DMS153 treated with DMSO at 0.1 percent for 48 hours (cell line): ENCODE measurements around the gene SMYD4.
"Not testable (repeated sequence)": the region's sequence is repeated elsewhere in the genome, so short reads cannot be mapped to it uniquely, and the experiment has no call there.

Source experiments
- DNase-seq: peaks from one replicate; lab custom pipeline; 2025; ENCODE audit not compliant: unreplicated experiment; lab: John Stamatoyannopoulos, UW

Gene SMYD4, protein sequence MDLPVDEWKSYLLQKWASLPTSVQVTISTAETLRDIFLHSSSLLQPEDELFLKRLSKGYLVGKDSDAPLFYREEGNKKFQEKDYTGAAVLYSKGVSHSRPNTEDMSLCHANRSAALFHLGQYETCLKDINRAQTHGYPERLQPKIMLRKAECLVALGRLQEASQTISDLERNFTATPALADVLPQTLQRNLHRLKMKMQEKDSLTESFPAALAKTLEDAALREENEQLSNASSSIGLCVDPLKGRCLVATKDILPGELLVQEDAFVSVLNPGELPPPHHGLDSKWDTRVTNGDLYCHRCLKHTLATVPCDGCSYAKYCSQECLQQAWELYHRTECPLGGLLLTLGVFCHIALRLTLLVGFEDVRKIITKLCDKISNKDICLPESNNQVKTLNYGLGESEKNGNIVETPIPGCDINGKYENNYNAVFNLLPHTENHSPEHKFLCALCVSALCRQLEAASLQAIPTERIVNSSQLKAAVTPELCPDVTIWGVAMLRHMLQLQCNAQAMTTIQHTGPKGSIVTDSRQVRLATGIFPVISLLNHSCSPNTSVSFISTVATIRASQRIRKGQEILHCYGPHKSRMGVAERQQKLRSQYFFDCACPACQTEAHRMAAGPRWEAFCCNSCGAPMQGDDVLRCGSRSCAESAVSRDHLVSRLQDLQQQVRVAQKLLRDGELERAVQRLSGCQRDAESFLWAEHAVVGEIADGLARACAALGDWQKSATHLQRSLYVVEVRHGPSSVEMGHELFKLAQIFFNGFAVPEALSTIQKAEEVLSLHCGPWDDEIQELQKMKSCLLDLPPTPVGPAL

DNA sequence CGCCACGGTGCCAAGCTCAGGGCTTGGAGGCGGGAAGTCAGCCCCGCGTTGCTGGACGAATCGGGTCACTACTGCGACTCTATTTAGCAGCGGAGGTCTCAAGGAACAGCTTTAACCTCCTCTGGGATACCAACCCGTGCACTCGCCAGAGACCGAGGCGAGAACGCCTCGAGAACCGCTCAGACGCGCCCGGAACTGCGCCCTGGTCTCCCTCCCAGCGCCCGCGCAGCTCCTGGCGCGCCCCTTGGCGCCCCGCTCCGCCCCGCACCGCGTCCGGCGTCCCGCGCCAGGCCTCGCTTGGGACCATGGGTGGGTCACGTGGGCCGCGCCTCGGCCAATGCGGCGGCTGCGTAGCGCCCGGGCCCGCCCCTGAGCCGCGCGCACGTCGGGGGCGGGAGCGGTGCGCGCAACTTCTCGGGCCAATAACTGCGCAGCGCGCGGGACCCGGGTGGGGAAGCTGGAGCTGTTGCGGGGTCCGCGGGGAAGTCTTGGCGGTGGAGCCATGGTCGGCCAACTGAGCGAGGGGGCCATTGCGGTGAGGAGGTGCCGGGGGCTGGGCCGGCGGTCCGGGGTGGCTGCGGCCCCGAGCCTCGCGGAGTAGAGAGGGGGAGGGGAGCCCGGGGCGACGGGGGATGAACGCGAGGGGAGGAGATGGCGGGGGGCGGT, at the start of gene SMYD4, which contains the start of gene RPA1:
Gene SMYD4, minus strand, starts transcription at position 311 of the 666 bp plus-strand sequence. CDS start 1,908 bp downstream, outside the sequence.
Gene RPA1, plus strand, starts transcription at position 414 of the 666 bp plus-strand sequence. Its CDS starts 89 bp downstream, at position 503.
- DNase-seq = peak; percentile 3

DNA sequence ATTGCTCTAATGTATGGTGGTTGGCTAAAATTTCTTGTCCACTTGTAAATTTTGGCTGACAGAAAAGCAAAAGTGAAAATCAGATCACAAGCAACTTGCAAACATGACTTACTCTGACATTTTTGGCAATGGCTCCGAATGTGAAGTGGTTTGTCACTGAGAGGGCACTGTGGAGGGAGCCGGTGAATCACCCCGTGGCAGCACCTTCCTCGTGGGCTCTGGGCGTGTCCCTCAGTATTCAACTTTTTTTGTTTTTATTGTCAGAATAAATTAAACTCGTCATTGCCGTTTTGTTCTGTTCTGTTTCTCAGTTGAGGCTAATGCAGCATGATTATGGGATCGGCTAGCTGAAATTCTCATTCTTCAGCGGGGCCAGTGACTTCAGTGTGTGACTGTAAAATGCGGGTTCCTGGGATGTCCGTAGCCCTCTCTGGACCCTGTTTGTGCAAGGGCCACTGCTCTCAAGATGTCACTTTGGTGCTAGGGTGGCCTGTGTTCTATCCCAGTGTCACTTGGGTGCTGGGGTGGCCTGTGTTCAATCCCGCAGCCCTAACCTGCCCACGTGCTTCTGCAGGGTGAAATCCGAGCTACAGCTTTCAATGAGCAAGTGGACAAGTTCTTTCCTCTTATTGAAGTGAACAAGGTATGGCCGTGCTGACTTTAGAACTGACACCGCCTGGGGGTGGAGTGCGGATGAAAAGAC, 48.9 kb upstream of the SMYD4 start:
- DNase-seq = no peak

DNA sequence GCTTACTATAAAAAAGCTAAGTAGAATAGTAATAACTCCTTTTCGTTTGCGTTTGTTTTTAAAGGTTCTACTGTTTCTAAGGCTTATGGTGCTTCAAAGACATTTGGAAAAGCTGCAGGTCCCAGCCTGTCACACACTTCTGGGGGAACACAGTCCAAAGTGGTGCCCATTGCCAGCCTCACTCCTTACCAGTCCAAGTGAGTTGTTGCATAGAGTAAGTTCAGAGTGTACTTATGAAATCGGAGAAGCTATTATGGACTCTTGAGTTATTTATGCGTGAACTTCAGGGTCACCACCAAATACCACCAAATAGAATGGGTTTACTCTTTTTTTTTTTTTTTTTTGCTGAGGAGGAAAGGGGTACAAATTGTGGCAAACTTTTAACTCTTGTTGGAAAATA, 45.9 kb upstream of the SMYD4 start:
- no peak for DNase-seq

DNA sequence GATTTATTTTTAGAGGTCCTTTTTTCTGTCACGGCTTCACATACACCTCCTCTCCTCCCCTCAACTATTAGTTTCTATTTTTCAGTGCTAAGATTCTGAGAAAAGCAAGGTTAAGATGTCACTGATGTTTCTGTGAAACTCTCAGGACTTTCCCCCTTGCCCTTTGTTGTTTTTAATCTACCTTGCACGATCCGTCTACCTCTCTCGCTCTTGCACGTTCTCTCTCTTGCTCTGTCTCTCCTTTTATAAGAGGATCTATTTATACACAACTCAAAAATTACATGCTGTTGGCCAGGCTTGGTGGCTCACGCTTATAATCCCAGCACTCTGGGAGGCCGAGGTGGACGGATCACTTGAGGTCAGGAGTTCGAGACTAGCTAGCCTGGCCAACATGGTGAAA, 43.7 kb upstream of the SMYD4 start:
- no peak for DNase-seq

DNA sequence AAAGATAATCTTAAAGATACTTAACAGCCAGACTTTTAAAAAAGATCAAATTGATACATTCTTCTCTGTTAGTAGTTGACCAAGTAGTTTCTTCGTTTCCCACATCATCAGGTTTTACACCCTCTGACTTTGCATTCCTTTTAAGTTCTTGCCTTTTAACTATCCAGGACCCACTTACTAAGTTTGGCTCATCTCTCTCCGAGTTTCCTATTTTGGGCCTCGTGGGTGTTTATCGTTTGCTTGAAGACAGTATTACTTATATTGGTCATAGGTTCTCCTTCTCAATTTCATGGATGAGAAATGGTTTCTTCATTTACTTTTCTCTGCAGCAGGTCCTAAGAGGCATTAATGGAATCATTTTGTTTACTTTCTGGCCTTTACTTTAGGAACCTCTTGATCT, 43.3 kb upstream of the SMYD4 start:
- DNase-seq = no peak

DNA sequence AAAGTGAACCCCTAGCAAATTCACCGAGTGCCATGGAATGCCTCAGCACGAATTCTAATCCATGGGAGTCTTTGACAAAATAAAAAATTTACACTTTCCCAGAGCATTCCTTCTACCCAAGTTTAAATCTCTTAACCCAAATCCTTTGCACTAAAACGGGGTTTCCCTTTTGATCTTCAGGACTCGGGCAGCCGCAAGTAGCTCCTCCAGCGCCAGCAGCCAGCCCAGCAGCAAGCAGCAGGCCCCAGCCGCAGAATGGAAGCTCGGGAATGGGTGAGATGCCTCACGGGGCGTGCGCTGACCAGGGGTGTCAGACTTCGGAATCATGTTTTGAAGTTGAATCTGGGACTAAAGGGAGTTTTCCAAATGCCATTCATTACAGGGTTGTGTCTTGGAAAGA, 42.6 kb upstream of the SMYD4 start:
- DNase-seq = no peak

DNA sequence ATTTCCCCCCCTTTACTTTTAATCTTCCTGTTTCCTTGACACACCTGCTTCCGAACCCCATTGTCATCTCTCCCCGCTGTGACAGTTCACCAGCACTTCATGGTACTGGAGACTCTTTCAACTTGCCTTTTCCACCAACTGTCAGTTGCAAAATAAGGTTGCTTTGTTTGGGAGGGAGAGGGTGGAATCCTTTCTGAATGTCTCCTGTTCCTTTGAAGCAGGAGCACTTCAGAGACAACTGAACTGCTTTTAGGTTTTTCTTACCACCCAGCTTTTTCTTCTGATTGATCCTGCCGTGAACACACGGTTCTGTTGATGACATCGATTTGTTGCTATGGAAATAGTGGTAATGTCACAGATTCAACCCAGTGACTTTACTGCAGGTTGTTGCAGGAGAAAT, 42.1 kb upstream of the SMYD4 start:
- no peak for DNase-seq

DNA sequence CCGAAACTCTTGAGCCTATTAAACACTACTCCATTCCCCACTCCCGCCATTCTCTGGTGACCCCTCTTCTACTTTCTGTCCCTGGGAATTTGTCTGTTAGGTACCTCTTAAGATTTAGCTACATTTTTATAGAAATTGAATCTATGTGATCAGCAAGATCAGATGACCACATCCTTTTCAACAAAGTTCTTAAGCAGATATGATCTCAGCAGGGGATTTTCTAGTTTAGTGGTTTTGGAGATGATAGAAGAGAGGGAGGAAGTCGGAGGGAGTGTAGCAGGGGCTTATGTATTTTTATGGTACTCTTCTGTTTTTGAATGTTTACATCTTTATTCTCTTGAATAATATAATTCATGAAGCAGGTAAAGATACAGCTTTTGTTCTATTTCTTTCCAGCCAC, 40.9 kb upstream of the SMYD4 start:
- DNase-seq = no peak

DNA sequence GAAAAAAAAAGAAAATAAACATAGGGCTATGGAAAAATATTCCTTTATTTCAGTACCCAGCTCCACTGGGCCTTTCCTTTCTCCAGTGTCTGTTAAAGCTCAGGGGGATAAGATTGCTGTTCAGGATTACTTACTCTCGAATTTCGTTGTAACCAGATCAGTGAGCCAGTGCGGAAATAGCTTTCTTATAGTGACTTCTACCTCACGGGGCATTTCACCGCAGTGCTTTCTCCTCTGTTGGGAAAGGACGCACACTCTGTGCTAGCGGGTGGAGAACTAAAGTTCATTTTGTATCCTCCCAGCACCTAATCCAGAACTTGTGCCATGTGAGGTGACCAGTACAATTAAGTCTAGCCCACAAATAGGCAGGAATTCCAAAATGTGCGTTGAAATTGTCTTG, 38.4 kb upstream of the SMYD4 start:
- no peak for DNase-seq

DNA sequence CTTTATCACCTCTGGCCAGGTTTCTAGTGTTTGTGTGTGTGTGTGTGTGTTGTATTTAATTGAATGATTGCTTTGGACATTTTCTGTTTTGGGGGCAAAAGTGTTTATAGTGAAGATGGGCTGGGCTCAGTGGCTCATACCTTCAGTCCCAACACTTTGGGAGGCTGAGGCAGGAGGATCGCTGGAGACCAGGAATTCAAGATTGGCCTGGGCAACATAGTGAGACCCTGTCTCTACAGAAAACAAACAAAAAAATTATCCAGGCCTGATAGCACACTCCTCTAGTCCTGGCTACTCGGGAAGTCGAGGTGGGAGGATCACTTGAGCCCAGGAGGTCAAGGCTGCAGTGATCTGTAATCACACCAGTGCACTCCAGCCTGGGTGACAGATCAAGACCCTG, 37.6 kb upstream of the SMYD4 start:
- DNase-seq = no peak

DNA sequence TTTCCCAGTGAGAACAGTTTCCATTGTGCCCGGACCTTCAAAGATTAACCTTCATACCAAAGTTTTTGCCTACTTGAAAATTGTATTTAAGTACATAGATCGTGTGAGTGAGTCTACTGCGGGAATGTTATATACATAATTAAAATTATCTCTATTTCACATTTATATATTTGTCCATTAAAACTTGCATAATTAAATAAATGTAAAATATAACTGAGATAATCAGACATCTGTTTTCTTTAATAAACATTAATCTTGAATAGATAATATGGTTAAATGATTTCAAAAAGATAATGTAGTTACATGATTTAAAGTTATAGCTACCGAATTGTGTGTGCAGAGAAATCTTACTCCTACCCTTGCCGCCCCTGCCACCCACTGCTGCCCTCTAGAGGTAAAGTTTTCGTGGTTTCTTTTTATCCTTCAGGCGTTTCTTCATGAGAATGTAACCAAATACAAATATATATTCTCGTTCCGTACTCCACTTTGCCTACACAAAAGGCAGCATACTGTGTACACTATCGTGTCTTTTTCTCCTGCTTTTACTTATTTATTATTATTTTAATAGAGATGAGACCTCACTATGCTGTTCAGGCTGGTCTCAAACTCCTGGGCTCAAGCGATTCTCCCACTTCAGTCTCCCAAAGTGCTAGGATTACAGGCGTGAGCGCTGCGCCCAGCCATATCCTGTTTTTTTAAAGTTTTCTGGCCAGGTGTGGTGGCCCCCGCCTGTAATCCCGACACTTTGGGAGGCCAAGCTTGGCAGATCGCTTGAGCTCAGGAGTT, 35.7 kb upstream of the SMYD4 start:
- no peak for DNase-seq

DNA sequence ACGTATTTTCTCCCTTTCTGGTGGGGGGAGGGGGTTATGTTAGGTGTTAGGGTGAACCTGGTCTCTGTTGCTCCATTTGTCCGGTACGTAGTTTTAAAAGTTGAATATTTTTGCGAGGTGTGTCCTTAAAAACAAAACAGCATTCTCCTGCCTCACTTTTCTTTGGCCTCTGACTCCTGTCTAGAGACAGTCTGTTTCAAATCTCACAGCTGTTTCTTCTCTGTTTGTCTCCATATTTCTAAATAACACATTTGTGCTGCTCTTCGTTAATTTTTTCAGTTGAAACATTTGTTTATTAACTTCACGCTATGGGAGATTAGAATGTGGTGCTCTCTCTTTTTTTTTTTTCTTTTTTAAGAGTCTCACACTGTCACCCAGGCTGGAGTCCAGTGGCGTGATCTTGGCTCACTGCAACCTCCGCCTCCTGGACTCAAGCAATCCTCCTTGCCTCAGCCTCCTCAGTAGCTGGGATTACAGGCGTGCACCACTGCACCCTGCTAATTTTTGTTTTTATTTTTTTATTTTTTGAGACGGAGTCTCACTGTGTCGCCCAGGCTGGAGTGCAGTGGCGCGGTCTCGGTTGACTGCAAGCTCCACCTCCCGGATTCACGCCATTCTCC, 31.8 kb upstream of the SMYD4 start:
- DNase-seq = no peak

DNA sequence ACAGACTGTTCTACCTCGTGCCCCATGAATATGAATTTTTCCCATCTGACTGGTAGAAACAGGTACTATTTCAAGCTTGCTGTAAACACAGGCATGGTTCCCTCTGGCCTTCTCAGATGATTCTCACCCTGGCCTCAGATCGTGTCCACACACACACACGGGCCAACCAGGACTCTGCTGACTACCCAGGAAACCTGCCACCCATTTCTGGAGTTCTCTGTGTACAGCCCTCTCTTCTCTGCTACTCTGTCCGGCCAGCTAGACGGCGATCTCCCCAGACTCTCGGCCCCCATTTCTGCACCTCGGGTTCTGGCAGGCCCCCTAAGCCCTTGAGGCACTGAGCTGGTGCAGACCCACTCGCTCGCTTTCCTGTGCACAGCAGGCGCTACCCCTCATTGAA, 31.3 kb upstream of the SMYD4 start:
- no peak for DNase-seq

DNA sequence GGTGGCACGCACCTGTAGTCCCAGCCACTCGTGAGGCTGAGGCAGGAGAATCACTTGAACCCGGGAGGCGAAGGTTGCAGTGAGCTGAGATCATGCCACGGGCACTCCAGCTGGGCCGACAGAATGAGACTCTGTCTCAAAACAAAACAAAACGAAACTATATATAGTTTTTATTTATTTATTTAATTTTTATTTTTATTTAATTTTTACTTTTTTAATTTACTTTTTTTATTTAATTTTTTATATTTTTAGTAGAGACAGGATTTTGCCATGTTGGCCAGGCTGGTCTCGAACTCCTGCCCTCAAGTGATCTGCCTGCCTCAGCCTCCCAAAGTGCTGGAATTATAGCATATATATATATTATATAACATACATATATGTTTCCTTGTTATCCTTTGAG, 26.8 kb upstream of the SMYD4 start:
- DNase-seq = not testable (repeated sequence)

DNA sequence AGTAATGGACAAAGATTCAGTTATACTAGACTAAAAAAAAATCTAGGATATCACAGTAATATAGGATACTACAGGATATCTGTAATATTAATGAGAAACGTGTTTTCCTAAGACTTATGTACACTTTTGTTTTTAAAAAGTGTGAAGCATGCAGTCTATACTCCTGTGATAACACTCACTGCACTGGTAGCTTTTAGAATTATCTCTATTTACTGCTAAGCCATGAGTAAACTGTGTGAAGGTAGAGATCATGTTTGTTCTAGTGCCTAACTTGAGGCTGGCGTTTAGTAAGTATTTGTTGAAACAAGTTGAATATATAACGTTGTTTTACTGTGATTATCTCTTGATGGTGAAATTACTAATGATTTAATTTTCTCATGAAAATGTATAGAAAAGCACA, 24.0 kb upstream of the SMYD4 start:
- DNase-seq = no peak

DNA sequence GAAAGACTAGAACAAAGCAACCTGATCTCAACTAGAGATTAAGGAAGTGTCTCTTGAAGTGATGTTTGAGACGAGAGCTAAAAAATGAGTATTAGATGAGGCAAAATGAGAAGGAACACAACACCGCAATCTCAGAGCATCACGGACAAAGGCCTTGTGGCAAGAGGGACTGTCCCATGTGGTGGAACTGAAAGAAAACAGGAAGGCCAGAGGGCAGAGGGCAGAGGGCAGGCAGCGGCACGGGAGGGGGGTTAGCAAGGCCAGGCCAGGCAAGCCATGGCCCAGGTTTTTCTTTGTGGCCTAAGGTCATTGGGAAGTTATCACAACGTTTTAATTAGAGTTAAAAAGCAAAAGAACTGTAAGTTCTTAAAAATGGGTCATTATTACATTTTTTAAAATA, 22.6 kb upstream of the SMYD4 start:
- DNase-seq = no peak

DNA sequence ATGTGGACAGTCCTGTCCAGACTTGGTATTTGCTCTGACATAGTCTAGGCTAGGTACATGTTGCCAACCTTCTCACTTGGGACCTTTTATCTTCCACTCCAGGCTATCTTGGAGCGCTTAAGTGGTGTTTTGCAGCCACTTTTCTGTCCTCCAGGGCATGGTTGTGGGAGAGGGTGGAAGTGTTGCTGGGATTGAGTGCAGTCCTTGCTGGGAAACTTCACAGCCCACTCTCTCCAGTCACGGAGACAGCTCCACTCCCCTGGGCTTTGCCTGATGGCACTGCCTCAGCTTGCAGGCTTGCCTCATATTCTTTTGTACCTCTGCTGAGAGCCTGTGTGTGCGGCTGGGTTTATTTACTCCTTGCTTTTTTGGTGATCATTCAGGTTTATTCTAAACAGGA, 17.5 kb upstream of the SMYD4 start:
- no peak for DNase-seq

DNA sequence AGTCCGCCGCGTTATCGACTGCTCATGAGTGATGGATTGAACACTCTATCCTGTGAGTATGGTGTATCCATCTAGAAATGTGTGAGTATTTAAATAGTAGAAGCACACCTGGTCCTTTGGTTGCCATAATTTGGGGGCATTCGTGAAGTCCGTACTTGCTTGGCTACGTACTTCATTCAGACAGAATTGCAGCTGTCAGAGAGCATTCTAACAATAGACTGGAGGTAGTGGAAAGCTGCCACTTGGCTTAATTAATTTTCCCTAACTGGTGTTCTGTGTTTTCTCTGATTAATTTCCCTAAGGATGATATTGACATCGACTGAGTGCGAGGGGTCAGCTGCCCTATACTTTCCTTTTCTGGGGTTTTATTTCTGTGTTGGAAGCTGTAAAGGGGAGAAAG, 14.2 kb upstream of the SMYD4 start:
- no peak for DNase-seq

DNA sequence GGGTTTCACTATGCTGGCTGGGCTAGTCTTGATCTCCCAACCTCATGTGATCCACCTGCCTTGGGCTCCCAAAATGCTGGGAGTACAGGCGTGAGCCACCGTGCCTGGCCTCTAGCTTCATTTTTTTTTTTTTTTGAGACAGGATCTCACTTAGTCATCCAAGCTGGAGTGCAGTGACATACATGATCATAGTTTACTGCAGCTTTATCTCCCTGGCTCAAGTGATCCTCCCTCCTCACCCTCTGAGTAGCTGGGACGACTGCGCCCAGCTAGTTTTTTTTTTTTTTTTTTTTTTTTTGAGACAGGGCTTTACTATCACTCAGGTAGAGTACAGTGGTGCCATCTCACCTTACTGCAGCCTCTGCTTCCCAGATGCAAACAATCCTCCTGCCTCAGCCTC, 9.8 kb upstream of the SMYD4 start:
- no peak for DNase-seq
